Measurements from ENCODE around the gene CTTNBP2NL. TPM values are rescaled to one million over a fixed set of nuclear protein-coding genes. Genes with fewer than 3 reads are reported as not detected.
"Not testable (repeated sequence)": the region's sequence is repeated elsewhere in the genome, so short reads cannot be mapped to it uniquely, and the experiment has no call there.

CTTNBP2NL gene
- total RNA-seq, 4 donors from 2014 or later, result 44.6 to 64.8 (median 52.4) TPM

- in situ Hi-C loops (cut with MboI; ENCODE audit: low pct_ligation_motif_present in 1 of 4, low pct_unique_long_range_greater_than_20kb in 1 of 4, low sequenced_read_pairs in 3 of 4) (loop anchor here in 3 of 4 donors (5.0 to 10.0 kb wide), 3 partner anchors 61 to 78 kb away; partner anchors contain the start of gene CTTNBP2NL (in 1 of the 3)), intact Hi-C loops (cut with DNase I; ENCODE audit: low total_unique reads) (no loop called here)
- TF ChIP-seq POLR2AphosphoS5 (IDR thresholded peaks at IDR 0.05) (no peak), POLR2A (IDR thresholded peaks at IDR 0.05) (no peak)
- H3K27ac ChIP-seq, result no peak overlapping the region
- peaks cover 5 to 34% (median 15%) of the 10 kb centered on the region in 4 donors for H3K4me1 ChIP-seq
- DNase-seq, result no peak
- WGBS, 2 donors (ENCODE audit: low coverage in 1 of 2), result 85% methylated on average over 1 of the region's 1 CpG; no CpG with 5 or more reads in 1 of the 2 donors
- no peak overlapping the region for H3K4me3 ChIP-seq
- no peaks in the 10 kb centered on the region for H3K27me3 ChIP-seq
- no peaks in the 10 kb centered on the region for H3K9me3 ChIP-seq
- H3K36me3 ChIP-seq, result peaks cover 0 to 4% (median 0%) of the 10 kb centered on the region in 4 donors
These were observed 66.9 kb downstream of the CTTNBP2NL start for GRCh38 chr1:112462953-112463279.

GRCh38 chr1:112464501-112464900, 68.5 kb downstream of the CTTNBP2NL start:
- 42% methylated on average over 4 of the region's 4 CpGs; no CpG with 5 or more reads in 1 of the 2 donors for WGBS, 2 donors (ENCODE audit: low coverage in 1 of 2)
- intact Hi-C loops (cut with DNase I; ENCODE audit: low total_unique reads) (loop anchor here (2.0 kb wide), 1 partner anchor 76 kb away; no protein-coding TSS in a partner anchor), in situ Hi-C loops (cut with MboI; ENCODE audit: low pct_ligation_motif_present in 1 of 4, low pct_unique_long_range_greater_than_20kb in 1 of 4, low sequenced_read_pairs in 3 of 4) (loop anchor here in 3 of 4 donors (5.0 to 10.0 kb wide), 3 partner anchors 62 to 80 kb away; partner anchors contain the start of gene CTTNBP2NL (in 1 of the 3))
- TF ChIP-seq POLR2AphosphoS5 (IDR thresholded peaks at IDR 0.05) (peak in 1 of 3 donors; percentile 5), EP300 (IDR thresholded peaks at IDR 0.05; ENCODE audit: low read depth) (no peak)
- Histone ChIP-seq H3K4me3 (no peak overlapping the region), H3K4me1 (peaks cover 5 to 34% (median 15%) of the 10 kb centered on the region in 4 donors), H3K36me3 (no peaks in the 10 kb centered on the region), H3K27me3 (no peaks in the 10 kb centered on the region), H3K27ac (peak overlapping the region; percentile 3 to 85 (median 56)), H3K9me3 (no peaks in the 10 kb centered on the region)
- DNase-seq, result peak; percentile 43

GRCh38 chr1:112465122-112465521, 69.1 kb downstream of the CTTNBP2NL start:
- no peaks in the 10 kb centered on the region for H3K27me3 ChIP-seq
- no peak for DNase-seq
- whole genome bisulfite sequencing, 2 donors (ENCODE audit: low coverage in 1 of 2), result 56% methylated on average over 5 of the region's 5 CpGs; no CpG with 5 or more reads in 1 of the 2 donors
- no peaks in the 10 kb centered on the region for H3K36me3 ChIP-seq
- TF ChIP-seq CTCF (IDR thresholded peaks at IDR 0.05) (no peak), POLR2A (IDR thresholded peaks at IDR 0.05) (no peak), POLR2AphosphoS5 (IDR thresholded peaks at IDR 0.05) (no peak), EP300 (IDR thresholded peaks at IDR 0.05; ENCODE audit: low read depth) (no peak)
- no peaks in the 10 kb centered on the region for H3K9me3 ChIP-seq
- H3K4me1 ChIP-seq, result peaks cover 5 to 34% (median 15%) of the 10 kb centered on the region in 4 donors
- in situ Hi-C loops (cut with MboI; ENCODE audit: low pct_ligation_motif_present in 1 of 4, low pct_unique_long_range_greater_than_20kb in 1 of 4, low sequenced_read_pairs in 3 of 4) (loop anchor here in 1 of 4 donors (10.0 kb wide), 1 partner anchor 80 kb away; no protein-coding TSS in a partner anchor), intact Hi-C loops (cut with DNase I; ENCODE audit: low total_unique reads) (loop anchor here (2.0 kb wide), 1 partner anchor 76 kb away; no protein-coding TSS in a partner anchor)
- peak overlapping the region; percentile 46 to 85 (median 74) for H3K27ac ChIP-seq
- no peak overlapping the region for H3K4me3 ChIP-seq

GRCh38 chr1:112466078-112466660, 70.2 kb downstream of the CTTNBP2NL start:
- Histone ChIP-seq H3K36me3 (no peaks in the 10 kb centered on the region), H3K4me3 (peak overlapping the region; percentile 15 to 47 (median 22)), H3K4me1 (peaks cover 5 to 30% (median 15%) of the 10 kb centered on the region in 4 donors), H3K27ac (peak overlapping the region; percentile 46 to 85 (median 74)), H3K27me3 (no peaks in the 10 kb centered on the region), H3K9me3 (no peaks in the 10 kb centered on the region)
- intact Hi-C loops (cut with DNase I; ENCODE audit: low total_unique reads) (no loop called here), in situ Hi-C loops (cut with MboI; ENCODE audit: low pct_ligation_motif_present in 1 of 4, low pct_unique_long_range_greater_than_20kb in 1 of 4, low sequenced_read_pairs in 3 of 4) (loop anchor here in 1 of 4 donors (10.0 kb wide), 1 partner anchor 81 kb away; no protein-coding TSS in a partner anchor)
- 0% methylated on average over 31 of the region's 31 CpGs; no CpG with 5 or more reads in 1 of the 2 donors for WGBS, 2 donors (ENCODE audit: low coverage in 1 of 2)
- TF ChIP-seq CTCF (IDR thresholded peaks at IDR 0.05) (peak; percentile 80 to 97 (median 82)), POLR2AphosphoS5 (IDR thresholded peaks at IDR 0.05) (peak; percentile 55 to 83 (median 82)), POLR2A (IDR thresholded peaks at IDR 0.05) (peak; percentile 41), EP300 (IDR thresholded peaks at IDR 0.05; ENCODE audit: low read depth) (no peak)
- peak; percentile 96 for DNase-seq

GRCh38 chr1:112470324-112470723, 74.3 kb downstream of the CTTNBP2NL start:
- H3K27ac ChIP-seq; H3K27me3 ChIP-seq; H3K4me3 ChIP-seq; H3K36me3 ChIP-seq; in situ Hi-C loops (cut with MboI; ENCODE audit: low pct_ligation_motif_present in 1 of 4, low pct_unique_long_range_greater_than_20kb in 1 of 4, low sequenced_read_pairs in 3 of 4); H3K9me3 ChIP-seq; DNase-seq; intact Hi-C loops (cut with DNase I; ENCODE audit: low total_unique reads): not testable (repeated sequence)
- 83 to 92% methylated on average over 4 to 7 of the region's 7 CpGs for WGBS, 2 donors (ENCODE audit: low coverage in 1 of 2)
- peaks cover 5 to 14% (median 7%) of the 10 kb centered on the region in 4 donors for H3K4me1 ChIP-seq
